Keratinocyte (primary cell): ENCODE data around the gene RABGAP1. TPM values are rescaled to one million over a fixed set of nuclear protein-coding genes. Genes with fewer than 3 reads are reported as not detected.
A peak's percentile ranks its signal among the peaks of the same experiment; 100 is the strongest.

Experiments
- DNase-seq: peaks from one replicate; pipeline ENCODE4 v3.0.0-alpha.2; 2011; ENCODE audit warnings: low read depth, missing footprints, low spot score
- FAIRE-seq: peaks from 2 replicates; lab custom pipeline; 2011; peaks lifted over from hg19 to GRCh38; lab: Jason Lieb, UNC
- H2AFZ ChIP-seq: 2 replicates; pipeline ENCODE4 v1.6.0; 2012; ENCODE audit warnings: low read length, control low read depth, inconsistent platforms; ENCODE audit not compliant: control insufficient read depth
- H3K27ac ChIP-seq: 2 replicates; pipeline ENCODE4 v1.5.1; 2011; ENCODE audit warnings: low read length; ENCODE audit not compliant: control insufficient read depth, insufficient read depth
- H3K27me3 ChIP-seq: 3 replicates; pipeline ENCODE4 v1.6.0; 2011; ENCODE audit warnings: low read length; ENCODE audit not compliant: control insufficient read depth, insufficient read depth; ENCODE audit errors: extremely low read depth
- H3K36me3 ChIP-seq, 2 experiments: 2 replicates in 1 of 2; 3 replicates in 1 of 2; pipeline ENCODE4 v1.5.1; 2011; ENCODE audit warnings: low read length in 2 of 2, mild to moderate bottlenecking in 1 of 2; ENCODE audit not compliant: control insufficient read depth in 2 of 2, insufficient read depth in 2 of 2; ENCODE audit errors: extremely low read depth in 1 of 2
- H3K4me1 ChIP-seq: 3 replicates; pipeline ENCODE4 v1.5.1; 2011; ENCODE audit warnings: low read length; ENCODE audit not compliant: control insufficient read depth, insufficient read depth; ENCODE audit errors: extremely low read depth
- H3K4me2 ChIP-seq: 3 replicates; pipeline ENCODE4 v1.6.0; 2011; ENCODE audit warnings: low read depth, low read length; ENCODE audit not compliant: control insufficient read depth, insufficient read depth; ENCODE audit errors: extremely low read depth
- H3K4me3 ChIP-seq, 3 experiments: fragments of 200-600 bp in 1 of 3; sonication (generic) in 1 of 3; 2 replicates in 2 of 3; 3 replicates in 1 of 3; pipeline ENCODE4 v1.5.1; 2011 to 2016; ENCODE audit warnings: low read length in 3 of 3, mild to moderate bottlenecking in 3 of 3, control low read depth in 2 of 3, inconsistent platforms in 1 of 3, low read depth in 1 of 3, mixed read lengths in 1 of 3, mixed run types in 1 of 3, moderate library complexity in 1 of 3; ENCODE audit not compliant: control insufficient read depth in 2 of 3, insufficient read depth in 2 of 3; ENCODE audit errors: extremely low read depth in 1 of 3
- H3K79me2 ChIP-seq: 2 replicates; pipeline ENCODE4 v1.6.0; 2012; ENCODE audit warnings: low read length; ENCODE audit not compliant: control insufficient read depth, insufficient read depth
- H3K9ac ChIP-seq: 3 replicates; pipeline ENCODE4 v1.6.0; 2011; ENCODE audit warnings: low read length; ENCODE audit not compliant: control insufficient read depth, insufficient read depth; ENCODE audit errors: extremely low read depth
- H3K9me1 ChIP-seq: 3 replicates; pipeline ENCODE4 v1.6.0; 2011; ENCODE audit warnings: low read length; ENCODE audit not compliant: control insufficient read depth, insufficient read depth; ENCODE audit errors: extremely low read depth
- H3K9me3 ChIP-seq: 2 replicates; pipeline ENCODE4 v1.5.1; 2012; ENCODE audit warnings: low read depth, low read length; ENCODE audit not compliant: control insufficient read depth
- H4K20me1 ChIP-seq: 3 replicates; pipeline ENCODE4 v1.6.0; 2011; ENCODE audit warnings: low read length; ENCODE audit not compliant: control insufficient read depth, insufficient read depth; ENCODE audit errors: extremely low read depth
- EZH2 ChIP-seq: IDR thresholded peaks from one replicate; pipeline ENCODE4 v1.6.1; 2012; ENCODE audit warnings: inconsistent platforms, mild to moderate bottlenecking, low read length, moderate library complexity
- dilution Hi-C: fragments of 300-500 bp; cut with MboI; formaldehyde crosslinking; loops from one replicate; pipeline ENCODE4 v1.7.0; 2020; ENCODE audit warnings: low sequenced_read_pairs; ENCODE audit not compliant: extremely low pct_ligation_motif_present
- polyA plus RNA-seq, 5 experiments: library from polyadenylated mRNA; depleted of rRNA in 3 of 5; stranded (reverse) in 3 of 5; stranded (forward) in 1 of 5; unstranded in 1 of 5; fragments of >200 nt; gene quantifications; 1 replicate in 1 of 5; 2 replicates in 3 of 5; 3 replicates in 1 of 5; pipeline versions ENCODE4 v1.2.1 to v1.2.3, GENCODE V29; 2011 to 2012; ENCODE audit warnings: missing spikeins in 2 of 5, low read depth in 1 of 5, low replicate concordance in 1 of 5
- TF ChIP-seq, protein P1 (sequence below), 3 experiments: IDR thresholded peaks in 1 of 3; conservative IDR thresholded peaks in 1 of 3; optimal IDR thresholded peaks in 1 of 3; 2 replicates in 2 of 3; 3 replicates in 1 of 3; pipeline versions ENCODE3 to v1.5.1; 2011; ENCODE audit warnings: low read length in 3 of 3, mild to moderate bottlenecking in 3 of 3, moderate library complexity in 2 of 3, control low read depth in 1 of 3, inconsistent platforms in 1 of 3; ENCODE audit not compliant: insufficient read depth in 2 of 3; ENCODE audit errors: extremely low read depth in 1 of 3

Gene RABGAP1
- polyA plus RNA-seq, 1 donor (not counting 4 experiments of a cell fraction or from before 2014, with no cell fraction given), result 40.6 TPM

DNA sequence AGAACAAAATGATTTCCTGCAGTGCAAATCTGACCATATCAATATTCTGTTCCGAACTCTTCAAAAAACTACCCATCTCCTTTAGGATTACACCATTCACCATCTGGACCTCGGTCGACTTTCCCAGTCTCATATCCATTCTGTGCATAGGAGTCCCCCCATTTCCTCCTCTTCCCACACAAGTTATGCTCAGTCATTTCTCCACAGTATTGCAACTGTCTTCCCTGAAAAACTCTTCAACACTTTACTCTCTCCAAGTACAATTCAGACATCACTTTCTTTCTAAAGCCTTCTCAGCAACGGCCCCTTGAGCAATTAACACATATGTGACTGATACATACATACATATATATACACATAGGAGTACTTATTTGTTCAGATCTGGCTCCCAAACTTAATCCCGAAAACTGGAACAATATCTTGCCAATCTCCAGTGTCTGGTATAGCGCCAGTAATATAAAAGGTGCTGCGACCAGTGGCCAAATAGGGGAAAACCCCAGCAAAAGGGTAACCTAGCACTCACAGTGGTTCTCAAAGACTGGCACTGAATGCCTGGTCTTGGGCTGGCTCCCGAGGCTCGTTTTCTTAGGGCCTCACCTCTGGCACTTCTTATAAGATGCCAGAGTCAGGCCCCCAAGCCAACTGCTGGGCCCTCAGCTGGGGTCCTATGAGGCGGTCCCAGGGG lies 10.1 kb upstream of the RABGAP1 start:
- TF ChIP-seq, protein P1, sequence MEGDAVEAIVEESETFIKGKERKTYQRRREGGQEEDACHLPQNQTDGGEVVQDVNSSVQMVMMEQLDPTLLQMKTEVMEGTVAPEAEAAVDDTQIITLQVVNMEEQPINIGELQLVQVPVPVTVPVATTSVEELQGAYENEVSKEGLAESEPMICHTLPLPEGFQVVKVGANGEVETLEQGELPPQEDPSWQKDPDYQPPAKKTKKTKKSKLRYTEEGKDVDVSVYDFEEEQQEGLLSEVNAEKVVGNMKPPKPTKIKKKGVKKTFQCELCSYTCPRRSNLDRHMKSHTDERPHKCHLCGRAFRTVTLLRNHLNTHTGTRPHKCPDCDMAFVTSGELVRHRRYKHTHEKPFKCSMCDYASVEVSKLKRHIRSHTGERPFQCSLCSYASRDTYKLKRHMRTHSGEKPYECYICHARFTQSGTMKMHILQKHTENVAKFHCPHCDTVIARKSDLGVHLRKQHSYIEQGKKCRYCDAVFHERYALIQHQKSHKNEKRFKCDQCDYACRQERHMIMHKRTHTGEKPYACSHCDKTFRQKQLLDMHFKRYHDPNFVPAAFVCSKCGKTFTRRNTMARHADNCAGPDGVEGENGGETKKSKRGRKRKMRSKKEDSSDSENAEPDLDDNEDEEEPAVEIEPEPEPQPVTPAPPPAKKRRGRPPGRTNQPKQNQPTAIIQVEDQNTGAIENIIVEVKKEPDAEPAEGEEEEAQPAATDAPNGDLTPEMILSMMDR (optimal IDR thresholded peaks at IDR 0.05 in 1 of 3, IDR thresholded peaks at IDR 0.05 in 1 of 3, conservative IDR thresholded peaks at IDR 0.05 in 1 of 3; ENCODE audit: extremely low read depth in 1 of 3, insufficient read depth in 2 of 3, low read length in 3 of 3), result no peak
- TF ChIP-seq EZH2, result no peak
- no peak for FAIRE-seq
- Histone ChIP-seq H3K27ac (peak overlapping the region; percentile 80), H4K20me1 (no peaks in the 10 kb centered on the region), H3K9ac (peak overlapping the region; percentile 84), H3K4me3 (peak overlapping the region; percentile 96 to 99 (median 96)), H3K27me3 (no peaks in the 10 kb centered on the region), H3K79me2 (peaks cover 69% of the 10 kb centered on the region), H3K9me3 (no peaks in the 10 kb centered on the region), H3K4me1 (peaks cover 12% of the 10 kb centered on the region), H3K9me1 (no peaks in the 10 kb centered on the region), H3K36me3 (no peaks in the 10 kb centered on the region), H2AFZ (peak overlapping the region; percentile 82), H3K4me2 (peak overlapping the region; percentile 86)
- dilution Hi-C loops, result no loop called here
- no peak for DNase-seq

GRCh38 chr9:122931226-122932121 lies 9.3 kb upstream of the RABGAP1 start, which contains the start of gene ZBTB26:
Gene ZBTB26 (minus strand): TSS chr9:122931512. CDS start chr9:122919934, 11,578 bp downstream.
- H3K9ac ChIP-seq, result peak within 1 kb of the TSS; percentile 84
- dilution Hi-C loops, result no loop called here
- peaks cover 0 to 2% of the 10 kb centered on the region in 2 experiments for H3K36me3 ChIP-seq
- H3K79me2 ChIP-seq, result peaks cover 74% of the 10 kb centered on the region
- peak within 1 kb of the TSS; percentile 82 for H2AFZ ChIP-seq
- H3K27ac ChIP-seq, result peak within 1 kb of the TSS; percentile 80
- H3K27me3 ChIP-seq, result no peaks in the 10 kb centered on the region
- TF ChIP-seq EZH2, result no peak
- TF ChIP-seq, protein P1 (optimal IDR thresholded peaks at IDR 0.05 in 1 of 3, IDR thresholded peaks at IDR 0.05 in 1 of 3, conservative IDR thresholded peaks at IDR 0.05 in 1 of 3; ENCODE audit: extremely low read depth in 1 of 3, insufficient read depth in 2 of 3, low read length in 3 of 3), result no peak
- peak; percentile 61 for DNase-seq
- H4K20me1 ChIP-seq, result no peaks in the 10 kb centered on the region
- no peaks in the 10 kb centered on the region for H3K9me1 ChIP-seq
- H3K4me1 ChIP-seq, result peaks cover 12% of the 10 kb centered on the region
- no peaks in the 10 kb centered on the region for H3K9me3 ChIP-seq
- H3K4me3 ChIP-seq, result peak within 1 kb of the TSS; percentile 96 to 99 (median 96)
- peak; percentile 65 for FAIRE-seq
- peak within 1 kb of the TSS; percentile 86 for H3K4me2 ChIP-seq
